Stimulated activated naive CD8-positive, alpha-beta T cell treated with anti-CD3 and anti-CD28 coated beads, Interleukin-15, Interleukin-2, amounts not matched to agents 100 ng/mL and 50 ng/mL, for 24 hours (primary cell): ENCODE measurements around the gene ALAS1.
"Not testable (repeated sequence)": the region's sequence is repeated elsewhere in the genome, so short reads cannot be mapped to it uniquely, and the experiment has no call there.

ENCODE experiments used
- H3K27ac Mint-ChIP-seq: one replicate; pipeline ENCODE4 v1.8.0; 2021; ENCODE audit warnings: mild to moderate bottlenecking, mixed read lengths
- H3K27me3 Mint-ChIP-seq: one replicate; pipeline ENCODE4 v1.8.0; 2021; ENCODE audit warnings: mixed read lengths
- H3K36me3 Mint-ChIP-seq: one replicate; pipeline ENCODE4 v1.8.0; 2021; ENCODE audit warnings: low read depth, mixed read lengths
- H3K4me1 Mint-ChIP-seq: one replicate; pipeline ENCODE4 v1.8.0; 2021; ENCODE audit warnings: low read depth, mixed read lengths
- H3K4me3 Mint-ChIP-seq: one replicate; pipeline ENCODE4 v1.8.0; 2021; ENCODE audit warnings: mild to moderate bottlenecking, mixed read lengths
- H3K9me3 Mint-ChIP-seq: one replicate; pipeline ENCODE4 v1.8.0; 2021; ENCODE audit warnings: mixed read lengths

ALAS1 gene

GRCh38 chr3:52197842-52198625 is at the start of gene ALAS1:
Gene ALAS1, plus strand, starts transcription at chr3:52198160. Its CDS starts 1,082 bp downstream, at chr3:52199242.
- Mint-ChIP-seq H3K36me3 (peaks cover 27% of the 10 kb centered on the region), H3K9me3 (no peaks in the 10 kb centered on the region), H3K27me3 (no peaks in the 10 kb centered on the region), H3K4me1 (peaks cover 57% of the 10 kb centered on the region), H3K27ac (peak within 1 kb of the TSS; percentile 85), H3K4me3 (peak within 1 kb of the TSS; percentile 89)

- Mint-ChIP-seq H3K4me3 (no peak overlapping the region), H3K36me3 (peaks cover 7% of the 10 kb centered on the region)
Measured at GRCh38 chr3:52149021-52149420, 48.9 kb upstream of the ALAS1 start.

GRCh38 chr3:52149726-52150125 is 48.2 kb upstream of the ALAS1 start:
- no peaks in the 10 kb centered on the region for H3K27me3 Mint-ChIP-seq
- H3K36me3 Mint-ChIP-seq, result peaks cover 7% of the 10 kb centered on the region
- H3K4me1 Mint-ChIP-seq, result peaks cover 9% of the 10 kb centered on the region
- H3K4me3 Mint-ChIP-seq, result no peak overlapping the region
- no peak overlapping the region for H3K27ac Mint-ChIP-seq
- H3K9me3 Mint-ChIP-seq, result no peaks in the 10 kb centered on the region

More at GRCh38 chr3:52149021-52149420, 48.9 kb upstream of the ALAS1 start:
- H3K4me1 Mint-ChIP-seq, result peaks cover 8% of the 10 kb centered on the region
- H3K27me3 Mint-ChIP-seq, result no peaks in the 10 kb centered on the region
- H3K27ac Mint-ChIP-seq, result no peak overlapping the region
- H3K9me3 Mint-ChIP-seq, result no peaks in the 10 kb centered on the region

GRCh38 chr3:52150357-52150756 is 47.6 kb upstream of the ALAS1 start:
- Mint-ChIP-seq H3K4me1 (peaks cover 13% of the 10 kb centered on the region), H3K27me3 (no peaks in the 10 kb centered on the region), H3K4me3 (no peak overlapping the region), H3K9me3 (no peaks in the 10 kb centered on the region), H3K27ac (no peak overlapping the region), H3K36me3 (peaks cover 7% of the 10 kb centered on the region)

- H3K4me1 Mint-ChIP-seq, result peaks cover 18% of the 10 kb centered on the region
- H3K4me3 Mint-ChIP-seq, result no peak overlapping the region
- peaks cover 7% of the 10 kb centered on the region for H3K36me3 Mint-ChIP-seq
- H3K27me3 Mint-ChIP-seq, result no peaks in the 10 kb centered on the region
- no peaks in the 10 kb centered on the region for H3K9me3 Mint-ChIP-seq
- H3K27ac Mint-ChIP-seq, result no peak overlapping the region
Measured at GRCh38 chr3:52150860-52151259, 47.1 kb upstream of the ALAS1 start.

GRCh38 chr3:52151991-52152390 is 46.0 kb upstream of the ALAS1 start:
- not testable (repeated sequence) for H3K4me3 Mint-ChIP-seq, H3K9me3 Mint-ChIP-seq, H3K27me3 Mint-ChIP-seq, H3K36me3 Mint-ChIP-seq, H3K27ac Mint-ChIP-seq
- H3K4me1 Mint-ChIP-seq, result peaks cover 19% of the 10 kb centered on the region

GRCh38 chr3:52153389-52154096 is 44.4 kb upstream of the ALAS1 start:
- H3K4me3 Mint-ChIP-seq, result peak overlapping the region; percentile 83
- no peaks in the 10 kb centered on the region for H3K27me3 Mint-ChIP-seq
- peaks cover 7% of the 10 kb centered on the region for H3K36me3 Mint-ChIP-seq
- H3K27ac Mint-ChIP-seq, result peak overlapping the region; percentile 89
- peaks cover 19% of the 10 kb centered on the region for H3K4me1 Mint-ChIP-seq
- no peaks in the 10 kb centered on the region for H3K9me3 Mint-ChIP-seq

- Mint-ChIP-seq H3K36me3 (peaks cover 1% of the 10 kb centered on the region), H3K4me3 (peak within 1 kb of the TSS; percentile 83), H3K4me1 (peaks cover 19% of the 10 kb centered on the region), H3K27me3 (no peaks in the 10 kb centered on the region), H3K9me3 (no peaks in the 10 kb centered on the region), H3K27ac (peak within 1 kb of the TSS; percentile 89)
Measured at GRCh38 chr3:52154135-52155094, 43.5 kb upstream of the ALAS1 start, which contains the start of gene POC1A. Gene POC1A, minus strand, starts transcription at chr3:52154423. Its CDS starts 51 bp downstream, at chr3:52154372.

GRCh38 chr3:52155912-52156311 is 42.0 kb upstream of the ALAS1 start:
- Mint-ChIP-seq H3K4me3 (peak overlapping the region; percentile 83), H3K4me1 (peaks cover 19% of the 10 kb centered on the region), H3K27ac (no peak overlapping the region), H3K9me3 (no peaks in the 10 kb centered on the region), H3K27me3 (no peaks in the 10 kb centered on the region), H3K36me3 (no peaks in the 10 kb centered on the region)

- Mint-ChIP-seq H3K4me3 (no peak overlapping the region), H3K27ac (no peak overlapping the region), H3K4me1 (peaks cover 11% of the 10 kb centered on the region), H3K36me3 (no peaks in the 10 kb centered on the region), H3K9me3 (no peaks in the 10 kb centered on the region), H3K27me3 (no peaks in the 10 kb centered on the region)
Measured at GRCh38 chr3:52159503-52159902, 38.5 kb upstream of the ALAS1 start.

GRCh38 chr3:52162250-52162872 is 35.6 kb upstream of the ALAS1 start:
- Mint-ChIP-seq H3K9me3 (no peaks in the 10 kb centered on the region), H3K4me3 (no peak overlapping the region), H3K36me3 (no peaks in the 10 kb centered on the region), H3K27me3 (no peaks in the 10 kb centered on the region), H3K4me1 (no peaks in the 10 kb centered on the region), H3K27ac (no peak overlapping the region)

GRCh38 chr3:52167240-52167639 is 30.7 kb upstream of the ALAS1 start:
- no peaks in the 10 kb centered on the region for H3K9me3 Mint-ChIP-seq
- no peak overlapping the region for H3K27ac Mint-ChIP-seq
- H3K27me3 Mint-ChIP-seq, result no peaks in the 10 kb centered on the region
- no peaks in the 10 kb centered on the region for H3K4me1 Mint-ChIP-seq
- H3K36me3 Mint-ChIP-seq, result no peaks in the 10 kb centered on the region
- H3K4me3 Mint-ChIP-seq, result no peak overlapping the region

GRCh38 chr3:52170217-52170616 is 27.7 kb upstream of the ALAS1 start:
- not testable (repeated sequence) for H3K9me3 Mint-ChIP-seq, H3K36me3 Mint-ChIP-seq, H3K4me1 Mint-ChIP-seq, H3K27me3 Mint-ChIP-seq, H3K27ac Mint-ChIP-seq, H3K4me3 Mint-ChIP-seq

GRCh38 chr3:52171514-52172261 is 26.3 kb upstream of the ALAS1 start:
- Mint-ChIP-seq H3K4me1 (peaks cover 3% of the 10 kb centered on the region), H3K27me3 (no peaks in the 10 kb centered on the region), H3K4me3 (no peak overlapping the region), H3K27ac (peak overlapping the region; percentile 2), H3K36me3 (no peaks in the 10 kb centered on the region), H3K9me3 (no peaks in the 10 kb centered on the region)
